Caco-2 (cell line): Measurements from ENCODE around the gene RNF166. TPM values are rescaled to one million over a fixed set of nuclear protein-coding genes. Genes with fewer than 3 reads are reported as not detected.

ENCODE experiments used
- BruUV-seq: library from RNA; stranded (reverse); fragments of 400-500 nt; replicated peaks from 2 replicates; lab custom pipeline; 2021; lab: Mats Ljungman, UMichigan
- CTCF ChIA-PET: fragments of 300-600 bp; sonication (Branson Sonifier 250); formaldehyde crosslinking; loops from one replicate; lab custom pipeline; 2022; ENCODE audit warnings: antibody characterized with exemption; lab: Charles Lee
- POLR2A ChIA-PET: fragments of 300-600 bp; sonication (Branson Sonifier 250); formaldehyde crosslinking; loops from one replicate; lab custom pipeline; 2022; ENCODE audit warnings: antibody characterized with exemption; lab: Charles Lee
- DNase-seq, 2 experiments: peaks; one replicate each; pipeline versions ENCODE4 v3.0.0 to v3.0.0-alpha.2; 2020 to 2022
- H3K27me3 ChIP-seq: replicated peaks from 2 replicates; pipeline ENCODE4 v1.6.0; 2011; ENCODE audit warnings: low read length; ENCODE audit not compliant: control insufficient read depth, insufficient read depth
- H3K36me3 ChIP-seq: 2 replicates; pipeline ENCODE4 v1.5.1; 2011; ENCODE audit warnings: low read length; ENCODE audit not compliant: control insufficient read depth, insufficient read depth
- H3K4me1 ChIP-seq: fragments of 250-450 bp; sonication (Bioruptor Pico); 2 replicates; pipeline ENCODE4 v1.5.1; 2020; ENCODE audit warnings: mild to moderate bottlenecking
- H3K4me3 ChIP-seq: 2 replicates; pipeline ENCODE4 v1.5.1; 2011; ENCODE audit warnings: low read depth, mild to moderate bottlenecking, control low read depth, low read length
- H3K9me3 ChIP-seq: fragments of 250-450 bp; sonication (Bioruptor Pico); 2 replicates; pipeline ENCODE4 v1.5.1; 2020; ENCODE audit warnings: mild to moderate bottlenecking, moderate library complexity
- H3K27ac Mint-ChIP-seq: one replicate; pipeline ENCODE4 v1.8.0; 2022; ENCODE audit warnings: mixed read lengths; ENCODE audit not compliant: unreplicated experiment
- H3K27me3 Mint-ChIP-seq: one replicate; pipeline ENCODE4 v1.8.0; 2022; ENCODE audit warnings: mixed read lengths; ENCODE audit not compliant: insufficient read depth, unreplicated experiment
- H3K36me3 Mint-ChIP-seq: one replicate; pipeline ENCODE4 v1.8.0; 2022; ENCODE audit warnings: mild to moderate bottlenecking, mixed read lengths; ENCODE audit not compliant: insufficient read depth, unreplicated experiment
- H3K4me1 Mint-ChIP-seq: one replicate; pipeline ENCODE4 v1.8.0; 2022; ENCODE audit warnings: low read depth, mixed read lengths; ENCODE audit not compliant: unreplicated experiment
- H3K4me3 Mint-ChIP-seq: one replicate; pipeline ENCODE4 v1.8.0; 2022; ENCODE audit warnings: mild to moderate bottlenecking, moderate library complexity, mixed read lengths; ENCODE audit not compliant: unreplicated experiment
- H3K9me3 Mint-ChIP-seq: one replicate; pipeline ENCODE4 v1.8.0; 2022; ENCODE audit warnings: mixed read lengths; ENCODE audit not compliant: unreplicated experiment
- CTCF ChIP-seq, 2 experiments: fragments of 200-600 bp in 1 of 2; IDR thresholded peaks; 1 replicate in 1 of 2; 2 replicates in 1 of 2; pipeline versions ENCODE4 v1.5.1 to v1.8.0; 2011 to 2022; ENCODE audit warnings: antibody characterized with exemption in 1 of 2, control low read depth in 1 of 2, inconsistent platforms in 1 of 2, low read depth in 1 of 2, low read length in 1 of 2, mild to moderate bottlenecking in 1 of 2, moderate library complexity in 1 of 2; ENCODE audit not compliant: insufficient read depth in 1 of 2, severe bottlenecking in 1 of 2, unreplicated experiment in 1 of 2
- intact Hi-C: fragments of 100-400 bp; cut with micrococcal nuclease; formaldehyde crosslinking; loops from one replicate; pipeline ENCODE4 v1.10.0; 2022; ENCODE audit not compliant: unreplicated experiment
- total RNA-seq: library from RNA; stranded (reverse); gene quantifications from 2 replicates; pipeline ENCODE4 v1.2.3, GENCODE V29; 2022

Gene RNF166
- total RNA-seq, 1 experiment from 2014 or later: 37.3 TPM

DNA sequence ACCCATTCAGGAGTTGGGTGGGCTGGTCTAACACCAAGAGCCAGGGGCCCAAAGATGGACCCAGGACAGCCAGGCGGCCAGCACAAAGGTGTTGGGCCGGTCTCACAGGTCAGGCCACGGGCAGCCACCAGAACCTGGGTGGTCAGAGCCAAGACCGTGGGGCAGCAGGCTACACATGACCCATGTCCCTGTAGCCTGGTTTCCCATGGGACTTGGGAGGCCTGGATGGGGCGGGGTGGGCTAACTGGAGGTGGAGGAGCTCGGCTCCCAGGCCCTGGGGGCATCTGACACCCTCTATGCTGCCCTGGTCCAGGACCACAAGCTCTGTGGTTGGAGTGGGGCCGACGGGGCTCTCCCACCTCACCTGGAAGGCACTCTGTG lies 17.3 kb upstream of the RNF166 start:
- Histone ChIP-seq H3K9me3 (no peaks in the 10 kb centered on the region), H3K4me1 (no peaks in the 10 kb centered on the region), H3K36me3 (peaks cover 8% of the 10 kb centered on the region), H3K27me3 (no peaks in the 10 kb centered on the region), H3K4me3 (no peak overlapping the region)
- no peaks in the 10 kb centered on the region for H3K9me3 Mint-ChIP-seq
- no peak for TF ChIP-seq CTCF (IDR thresholded peaks at IDR 0.05; ENCODE audit: insufficient read depth in 1 of 2, low read depth in 1 of 2, low read length in 1 of 2, severe bottlenecking in 1 of 2, unreplicated experiment in 1 of 2)
- H3K27ac Mint-ChIP-seq: no peak overlapping the region
- ChIA-PET CTCF (no interaction called here), POLR2A (no interaction called here)
- no TSS peak for BruUV-seq
- DNase-seq: no peak
- intact Hi-C loops: no loop called here
- H3K4me3 Mint-ChIP-seq: no peak overlapping the region
- no peaks in the 10 kb centered on the region for H3K27me3 Mint-ChIP-seq
- H3K4me1 Mint-ChIP-seq: no peaks in the 10 kb centered on the region
- peaks cover 92% of the 10 kb centered on the region for H3K36me3 Mint-ChIP-seq

- no peak overlapping the region for H3K27ac Mint-ChIP-seq
- no peak for DNase-seq
- peaks cover 8% of the 10 kb centered on the region for H3K36me3 ChIP-seq
- no peaks in the 10 kb centered on the region for H3K4me1 Mint-ChIP-seq
- H3K9me3 Mint-ChIP-seq: no peaks in the 10 kb centered on the region
- ChIA-PET POLR2A (no interaction called here), CTCF (no interaction called here)
- no peaks in the 10 kb centered on the region for H3K27me3 Mint-ChIP-seq
- H3K9me3 ChIP-seq: no peaks in the 10 kb centered on the region
- no peaks in the 10 kb centered on the region for H3K4me1 ChIP-seq
- no peak overlapping the region for H3K4me3 Mint-ChIP-seq
- peaks cover 95% of the 10 kb centered on the region for H3K36me3 Mint-ChIP-seq
- TF ChIP-seq CTCF (IDR thresholded peaks at IDR 0.05; ENCODE audit: insufficient read depth in 1 of 2, low read depth in 1 of 2, low read length in 1 of 2, severe bottlenecking in 1 of 2, unreplicated experiment in 1 of 2): no peak
- H3K27me3 ChIP-seq: no peaks in the 10 kb centered on the region
- intact Hi-C loops: no loop called here
- no peak overlapping the region for H3K4me3 ChIP-seq
- BruUV-seq: no TSS peak
Observed at GRCh38 chr16:88722784-88723506, 16.7 kb upstream of the RNF166 start.

GRCh38 chr16:88721815-88722755 lies 15.9 kb upstream of the RNF166 start:
- Histone ChIP-seq H3K36me3 (peaks cover 5% of the 10 kb centered on the region), H3K9me3 (no peaks in the 10 kb centered on the region), H3K27me3 (no peaks in the 10 kb centered on the region), H3K4me1 (no peaks in the 10 kb centered on the region), H3K4me3 (no peak overlapping the region)
- DNase-seq: no peak
- POLR2A ChIA-PET: no interaction called here
- Mint-ChIP-seq H3K27me3 (no peaks in the 10 kb centered on the region), H3K27ac (no peak overlapping the region), H3K9me3 (no peaks in the 10 kb centered on the region), H3K4me1 (no peaks in the 10 kb centered on the region), H3K36me3 (peaks cover 97% of the 10 kb centered on the region), H3K4me3 (no peak overlapping the region)
- TF ChIP-seq CTCF (IDR thresholded peaks at IDR 0.05; ENCODE audit: insufficient read depth in 1 of 2, low read depth in 1 of 2, low read length in 1 of 2, severe bottlenecking in 1 of 2, unreplicated experiment in 1 of 2): no peak
- no TSS peak for BruUV-seq
- CTCF ChIA-PET: interaction anchor here (1.2 kb wide), 1 partner anchor 15 kb away, joined by 3 read pairs; no protein-coding TSS in a partner anchor
- intact Hi-C loops: no loop called here
